Dermis blood vessel endothelial cell (primary cell): ENCODE data around the gene FOXO1. TPM values are rescaled to one million over a fixed set of nuclear protein-coding genes. Genes with fewer than 3 reads are reported as not detected.
A peak's percentile ranks its signal among the peaks of the same experiment; 100 is the strongest.

Source experiments
- DNase-seq: peaks from one replicate; pipeline ENCODE4 v3.0.0; 2010
- total RNA-seq: library from RNA; depleted of rRNA; stranded (reverse); fragments of >200 nt; gene quantifications from 2 replicates; pipeline ENCODE4 v1.2.3, GENCODE V29; 2014

Gene FOXO1
- total RNA-seq, 1 donor from 2014 or later: 35.4 TPM

GRCh38 chr13:40539576-40540327 lies 126.7 kb downstream of the FOXO1 start:
- no peak for DNase-seq

- no peak for DNase-seq
Observed at GRCh38 chr13:40537146-40537895, 129.1 kb downstream of the FOXO1 start.

DNA sequence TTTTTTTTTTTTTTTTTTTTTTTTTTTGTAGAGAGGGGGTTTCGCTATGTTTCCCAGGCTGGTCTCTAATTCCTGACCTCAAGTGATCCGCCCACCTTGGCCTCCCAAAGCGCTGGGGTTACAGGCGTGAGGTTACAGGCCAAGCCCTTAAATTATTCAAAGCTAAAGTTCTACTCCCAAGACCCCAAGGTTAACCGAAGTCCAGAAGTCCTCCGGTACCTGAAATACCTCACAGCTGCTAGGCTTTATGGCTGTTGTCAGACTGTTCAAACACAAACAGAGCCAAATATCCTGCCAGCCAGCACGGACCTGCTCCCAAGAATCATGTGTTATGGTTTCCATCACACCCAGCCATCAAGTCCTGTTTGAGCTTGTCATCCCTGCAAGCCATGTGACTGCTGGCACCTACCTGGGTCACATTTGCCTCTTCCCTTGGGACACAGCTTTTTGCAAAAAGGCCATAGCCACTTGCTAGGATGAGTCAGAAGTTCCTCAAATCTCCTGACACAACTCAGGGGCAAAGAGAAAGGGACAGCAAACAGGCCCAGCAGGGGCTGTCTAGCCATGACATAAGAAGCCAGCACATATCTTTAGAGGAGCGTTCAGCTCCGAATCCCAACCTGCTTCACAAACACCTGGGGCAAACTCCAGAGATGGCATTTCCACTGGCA lies 129.9 kb downstream of the FOXO1 start:
- no peak for DNase-seq

DNA sequence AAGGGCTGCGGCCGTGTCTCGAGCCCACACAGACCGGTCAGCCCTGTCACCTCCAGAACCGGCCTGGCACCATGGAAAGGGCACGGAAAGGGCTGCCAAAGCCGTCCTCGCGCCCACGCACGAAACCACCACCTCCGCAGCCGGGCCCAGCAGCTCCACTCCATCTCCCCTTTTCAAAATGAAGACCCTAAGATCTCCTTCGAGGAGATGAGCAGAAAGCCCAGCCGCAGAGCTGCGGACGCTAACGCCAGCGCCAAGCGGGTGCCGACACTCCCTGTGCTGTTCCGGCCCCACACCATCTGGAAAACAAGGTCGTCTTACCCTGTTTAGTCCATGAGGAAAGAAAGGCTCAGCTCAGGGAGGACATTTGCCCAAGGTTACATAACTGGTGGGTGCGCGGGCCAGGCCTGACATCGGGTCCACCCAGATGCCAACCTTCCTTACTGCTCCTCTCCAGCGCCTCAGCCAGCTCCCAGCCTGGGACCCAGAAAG lies 131.1 kb downstream of the FOXO1 start:
- DNase-seq: no peak

DNA sequence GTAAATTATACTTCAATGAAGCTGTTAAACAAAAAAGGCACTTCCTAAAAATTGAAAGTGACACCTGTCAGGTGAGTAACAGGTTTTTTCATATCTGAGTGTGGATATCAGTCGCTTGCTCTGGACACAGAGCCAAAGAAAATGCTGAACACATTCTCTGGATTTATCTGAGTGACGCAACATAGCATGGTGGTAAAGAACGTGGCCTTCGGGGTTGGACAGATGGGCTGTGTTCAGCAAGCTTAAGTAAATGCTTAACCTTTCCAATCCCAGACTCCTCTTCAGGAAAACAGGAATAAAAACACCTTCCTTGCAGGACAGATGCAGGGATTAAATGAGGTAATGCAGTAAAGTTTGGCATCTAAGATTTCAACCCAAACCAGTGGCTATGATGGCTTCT lies 132.0 kb downstream of the FOXO1 start:
- no peak for DNase-seq

DNA sequence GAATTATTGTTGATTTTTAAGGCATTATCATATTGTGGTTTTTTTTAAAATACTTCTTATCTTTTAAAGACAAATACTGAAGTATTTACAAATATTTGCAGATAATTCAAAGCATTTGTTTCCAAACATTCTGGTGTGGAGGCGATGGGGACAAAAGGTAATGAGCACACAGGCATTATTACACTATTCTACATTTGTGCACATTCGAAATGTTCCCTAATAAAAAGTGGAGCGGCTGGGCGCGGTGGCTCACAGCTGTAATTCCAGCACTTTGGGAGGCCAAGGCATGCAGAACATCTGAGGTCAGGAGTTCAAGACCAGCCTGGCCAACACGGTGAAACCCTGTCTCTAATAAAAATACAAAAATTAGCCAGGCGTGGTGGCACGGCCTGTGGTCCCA lies 133.4 kb downstream of the FOXO1 start:
- DNase-seq: no peak

GRCh38 chr13:40530961-40531360 lies 135.5 kb downstream of the FOXO1 start:
- no peak for DNase-seq

GRCh38 chr13:40528881-40529280 lies 137.6 kb downstream of the FOXO1 start:
- DNase-seq: no peak

DNA sequence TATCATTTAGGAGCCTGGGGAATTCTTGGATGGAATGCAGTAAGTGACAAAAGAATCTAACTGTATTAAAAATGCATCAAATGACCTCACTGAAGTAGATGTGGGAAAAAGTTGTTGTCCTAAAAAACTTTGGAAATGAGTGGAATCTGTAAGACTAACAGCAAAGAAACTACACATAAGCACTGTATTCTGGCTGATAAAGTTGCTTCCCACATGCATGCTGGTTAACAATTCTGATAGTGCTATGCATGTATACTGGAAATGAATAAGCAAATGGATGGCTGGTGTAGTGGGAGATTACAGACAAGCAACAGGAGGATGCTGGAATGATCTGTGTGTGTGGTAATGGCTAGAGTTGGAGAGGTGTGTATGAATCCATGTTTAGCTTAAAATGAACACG lies 138.5 kb downstream of the FOXO1 start:
- no peak for DNase-seq

GRCh38 chr13:40522282-40522681 lies 144.2 kb downstream of the FOXO1 start:
- DNase-seq: no peak

GRCh38 chr13:40520916-40521315 lies 145.5 kb downstream of the FOXO1 start:
- DNase-seq: no peak

- no peak for DNase-seq
Observed at GRCh38 chr13:40519637-40520036, 146.8 kb downstream of the FOXO1 start.

DNA sequence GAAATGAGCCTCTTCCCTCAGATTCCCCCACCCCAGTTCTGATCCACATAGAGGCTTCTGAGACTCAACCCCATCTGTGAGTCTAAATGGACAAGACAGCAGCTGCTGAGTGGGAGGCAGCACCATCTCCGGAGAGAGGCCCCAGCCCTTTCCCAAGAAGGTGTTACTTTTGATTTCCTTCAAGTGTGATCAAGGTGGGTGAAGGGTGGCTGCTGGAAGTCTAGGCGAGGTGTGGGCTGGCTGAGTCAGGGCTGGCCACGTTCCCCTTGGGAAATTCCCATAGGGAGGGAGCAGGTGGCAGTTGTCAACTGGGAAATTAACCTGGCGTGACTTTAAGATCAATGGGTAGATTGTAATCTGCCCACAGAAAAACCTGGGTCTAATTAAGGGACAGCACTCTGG lies 148.0 kb downstream of the FOXO1 start:
- peak; percentile 29 for DNase-seq

- no peak for DNase-seq
Observed at GRCh38 chr13:40517486-40518480, 148.7 kb downstream of the FOXO1 start.

- DNase-seq: peak; percentile 86
Observed at GRCh38 chr13:40515702-40516101, 150.7 kb downstream of the FOXO1 start.

DNA sequence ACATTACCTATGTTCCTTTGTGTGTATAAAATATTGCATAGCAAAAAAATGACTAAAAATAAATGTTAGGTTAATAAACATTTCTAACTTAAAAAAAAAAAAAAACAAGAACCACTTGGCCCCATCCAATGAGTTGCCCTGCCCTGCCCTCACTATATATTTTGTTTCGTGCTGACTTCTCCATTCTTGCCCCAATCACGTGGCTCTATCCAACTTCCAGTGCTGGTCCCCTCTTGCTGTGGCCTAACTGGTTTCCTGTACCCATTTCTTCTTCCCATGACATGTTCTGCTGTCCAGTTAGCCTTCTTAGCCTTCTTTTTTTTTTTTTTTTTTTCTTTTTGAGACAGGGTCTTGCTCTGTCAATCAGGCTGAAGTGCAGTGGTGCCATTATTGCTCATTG lies 151.6 kb downstream of the FOXO1 start:
- no peak for DNase-seq

GRCh38 chr13:40509876-40510275 lies 156.6 kb downstream of the FOXO1 start:
- DNase-seq: no peak

DNA sequence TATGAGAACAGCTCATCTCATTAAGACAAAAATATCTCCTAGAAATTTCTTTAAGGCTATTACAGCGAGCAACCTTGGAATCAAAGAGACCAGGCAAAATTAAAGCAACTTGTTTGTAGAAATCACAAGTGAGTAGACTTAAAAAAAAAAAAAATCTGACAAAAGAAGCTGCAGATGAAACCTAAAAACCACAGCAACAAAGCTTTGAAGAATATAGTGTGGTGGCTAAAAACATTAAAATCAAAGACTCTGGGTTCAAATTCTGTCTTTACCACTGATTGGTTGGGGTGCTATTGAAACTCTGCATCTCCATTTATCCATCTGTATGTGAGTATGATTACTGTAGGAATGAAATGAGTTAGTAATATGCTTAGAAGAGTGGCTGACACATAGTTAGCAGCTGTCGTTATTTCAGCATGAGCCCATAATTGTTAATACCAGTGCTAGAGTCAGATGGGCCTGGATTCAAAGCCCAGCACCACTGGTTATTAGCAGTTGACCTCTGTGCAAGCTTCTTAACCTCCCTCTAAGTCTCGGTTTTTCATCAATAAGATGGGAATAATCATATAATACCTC lies 157.6 kb downstream of the FOXO1 start:
- DNase-seq: no peak

GRCh38 chr13:40508127-40508526 lies 158.3 kb downstream of the FOXO1 start:
- peak; percentile 95 for DNase-seq

DNA sequence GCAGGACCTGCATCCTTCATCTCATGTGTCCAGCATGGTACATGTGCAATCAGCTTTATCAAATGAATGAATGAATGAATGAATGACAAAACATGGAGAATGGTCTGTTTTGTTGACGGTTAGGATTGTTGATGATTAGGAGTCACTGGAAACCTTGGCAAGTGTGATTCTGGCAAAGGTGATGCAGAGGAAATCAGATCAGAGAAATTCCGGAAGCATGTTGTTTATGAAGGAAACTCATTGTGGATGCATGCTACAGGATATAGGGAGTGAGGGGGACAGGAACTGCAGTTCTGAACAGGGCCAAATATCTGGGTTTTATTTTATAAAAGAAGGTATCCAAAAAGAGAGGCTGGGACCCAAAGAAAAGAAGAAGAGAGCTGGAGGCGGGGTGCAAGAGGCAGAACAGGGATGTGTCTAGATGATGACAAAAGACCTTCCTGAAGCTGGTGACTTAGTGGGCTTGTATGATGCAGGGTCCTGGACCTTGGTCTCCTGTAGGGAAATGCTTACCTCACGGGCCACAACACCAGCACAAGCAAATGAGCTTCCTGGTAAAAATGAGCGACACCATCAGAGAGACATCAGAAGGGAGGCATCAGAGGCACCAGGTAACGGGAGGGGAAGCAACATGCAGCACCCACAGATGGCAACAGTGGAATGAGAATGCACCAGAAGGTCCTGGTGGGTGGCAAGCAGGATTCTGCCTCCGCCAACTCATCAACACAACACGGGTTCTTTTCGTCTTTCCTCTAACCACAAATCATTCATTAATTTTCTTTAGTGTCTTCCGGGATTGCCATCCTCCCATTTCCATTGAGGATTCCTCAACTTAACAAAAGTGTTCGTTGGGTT lies 159.6 kb downstream of the FOXO1 start:
- DNase-seq: peak; percentile 89
